HEK293 (cell line): ENCODE measurements around the gene SYT2.

ENCODE experiments used
- KLF9 ChIP-seq: fragments of 450-650 bp; formaldehyde crosslinking; IDR thresholded peaks from 2 replicates; pipeline ENCODE4 v1.5.1; 2016; ENCODE audit warnings: missing biosample characterization, missing genetic modification characterization, low read depth
- ZBTB20 ChIP-seq: fragments of 450-650 bp; formaldehyde crosslinking; IDR thresholded peaks from 2 replicates; pipeline ENCODE4 v1.5.1; 2016; ENCODE audit warnings: missing biosample characterization, missing genetic modification characterization
- ZFP41 ChIP-seq: fragments of 450-650 bp; formaldehyde crosslinking; IDR thresholded peaks from 2 replicates; pipeline ENCODE4 v1.5.1; 2016; ENCODE audit warnings: missing biosample characterization, missing genetic modification characterization, borderline replicate concordance
- ZNF148 ChIP-seq: fragments of 450-650 bp; formaldehyde crosslinking; IDR thresholded peaks from 2 replicates; pipeline ENCODE4 v1.5.0; 2017; ENCODE audit warnings: missing biosample characterization, missing genetic modification characterization, borderline replicate concordance
- ZNF2 ChIP-seq: fragments of 450-650 bp; formaldehyde crosslinking; IDR thresholded peaks from 2 replicates; pipeline ENCODE4 v1.5.1; 2016; ENCODE audit warnings: missing biosample characterization, missing genetic modification characterization
- ZNF223 ChIP-seq: fragments of 450-650 bp; formaldehyde crosslinking; IDR thresholded peaks from 2 replicates; pipeline ENCODE4 v1.5.1; 2016; ENCODE audit warnings: missing biosample characterization, missing genetic modification characterization
- ZNF274 ChIP-seq, 2 experiments: fragments of 200-500 bp in 1 of 2; fragments of 450-650 bp in 1 of 2; sonication (Bioruptor generic) in 1 of 2; formaldehyde crosslinking in 1 of 2; IDR thresholded peaks; 2 replicates each; pipeline versions ENCODE4 v1.5.1 to v1.6.1; 2014 to 2016; ENCODE audit warnings: borderline replicate concordance in 1 of 2, inconsistent platforms in 1 of 2, low read length in 1 of 2, missing biosample characterization in 1 of 2, missing genetic modification characterization in 1 of 2
- ZNF791 ChIP-seq: fragments of 450-650 bp; formaldehyde crosslinking; IDR thresholded peaks from 2 replicates; pipeline ENCODE4 v1.5.1; 2016; ENCODE audit warnings: missing biosample characterization, missing genetic modification characterization
- ZNF792 ChIP-seq: fragments of 450-650 bp; formaldehyde crosslinking; IDR thresholded peaks from 2 replicates; pipeline ENCODE4 v1.5.1; 2016; ENCODE audit warnings: missing biosample characterization, missing genetic modification characterization
- TF ChIP-seq, protein P1 (sequence below): fragments of 450-650 bp; formaldehyde crosslinking; IDR thresholded peaks from 2 replicates; pipeline ENCODE4 v1.5.1; 2016; ENCODE audit warnings: missing biosample characterization, missing genetic modification characterization
- TF ChIP-seq, protein P2 (sequence below): fragments of 450-650 bp; formaldehyde crosslinking; IDR thresholded peaks from 2 replicates; pipeline ENCODE4 v1.5.1; 2016; ENCODE audit warnings: missing biosample characterization, missing genetic modification characterization

DNA sequence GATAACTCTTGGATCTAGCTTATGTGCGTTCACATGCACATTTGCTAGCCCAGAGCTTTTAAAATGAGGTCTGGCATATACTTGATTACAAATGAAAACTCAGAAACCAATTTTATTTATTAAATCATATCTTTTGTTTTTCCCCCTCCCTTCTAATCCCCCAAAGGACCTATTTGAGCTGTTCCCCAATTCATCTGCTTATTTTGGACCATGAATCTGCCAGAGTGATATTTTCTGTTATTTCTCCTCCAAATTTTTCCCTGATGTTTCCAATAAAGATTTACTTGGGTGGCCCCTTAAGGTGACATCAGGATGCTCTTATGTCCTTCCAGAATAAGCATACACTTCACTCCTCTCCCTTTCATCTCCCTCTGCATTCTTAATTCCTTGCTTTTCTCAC is 123.4 kb downstream of the SYT2 start:
- TF ChIP-seq, protein P1, sequence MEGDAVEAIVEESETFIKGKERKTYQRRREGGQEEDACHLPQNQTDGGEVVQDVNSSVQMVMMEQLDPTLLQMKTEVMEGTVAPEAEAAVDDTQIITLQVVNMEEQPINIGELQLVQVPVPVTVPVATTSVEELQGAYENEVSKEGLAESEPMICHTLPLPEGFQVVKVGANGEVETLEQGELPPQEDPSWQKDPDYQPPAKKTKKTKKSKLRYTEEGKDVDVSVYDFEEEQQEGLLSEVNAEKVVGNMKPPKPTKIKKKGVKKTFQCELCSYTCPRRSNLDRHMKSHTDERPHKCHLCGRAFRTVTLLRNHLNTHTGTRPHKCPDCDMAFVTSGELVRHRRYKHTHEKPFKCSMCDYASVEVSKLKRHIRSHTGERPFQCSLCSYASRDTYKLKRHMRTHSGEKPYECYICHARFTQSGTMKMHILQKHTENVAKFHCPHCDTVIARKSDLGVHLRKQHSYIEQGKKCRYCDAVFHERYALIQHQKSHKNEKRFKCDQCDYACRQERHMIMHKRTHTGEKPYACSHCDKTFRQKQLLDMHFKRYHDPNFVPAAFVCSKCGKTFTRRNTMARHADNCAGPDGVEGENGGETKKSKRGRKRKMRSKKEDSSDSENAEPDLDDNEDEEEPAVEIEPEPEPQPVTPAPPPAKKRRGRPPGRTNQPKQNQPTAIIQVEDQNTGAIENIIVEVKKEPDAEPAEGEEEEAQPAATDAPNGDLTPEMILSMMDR (tag by site-specific recombination), result no peak
- TF ChIP-seq ZNF148 (tag by site-specific recombination) (no peak), ZNF2 (tag by site-specific recombination) (no peak), ZFP41 (tag by site-specific recombination) (no peak), ZNF791 (tag by site-specific recombination) (no peak), ZNF792 (no peak), ZBTB20 (tag by site-specific recombination) (no peak), ZNF223 (no peak), ZNF274 (IDR thresholded peaks at IDR 0.05; ENCODE audit: low read length) (no peak), ZNF274 (tag by site-specific recombination; IDR thresholded peaks at IDR 0.05; ENCODE audit: borderline replicate concordance) (no peak), KLF9 (tag by site-specific recombination) (no peak)
- TF ChIP-seq, protein P2, sequence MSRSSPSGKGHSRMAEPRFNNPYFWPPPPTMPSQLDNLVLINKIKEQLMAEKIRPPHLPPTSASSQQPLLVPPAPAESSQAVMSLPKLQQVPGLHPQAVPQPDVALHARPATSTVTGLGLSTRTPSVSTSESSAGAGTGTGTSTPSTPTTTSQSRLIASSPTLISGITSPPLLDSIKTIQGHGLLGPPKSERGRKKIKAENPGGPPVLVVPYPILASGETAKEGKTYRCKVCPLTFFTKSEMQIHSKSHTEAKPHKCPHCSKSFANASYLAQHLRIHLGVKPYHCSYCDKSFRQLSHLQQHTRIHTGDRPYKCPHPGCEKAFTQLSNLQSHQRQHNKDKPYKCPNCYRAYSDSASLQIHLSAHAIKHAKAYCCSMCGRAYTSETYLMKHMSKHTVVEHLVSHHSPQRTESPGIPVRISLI, result no peak
